Activated CD4-positive, alpha-beta T cell treated with anti-CD3 and anti-CD28 coated beads, Interleukin-2, amount 10 ng/mL, durations not matched to agents 7 days and 5 days (primary cell): Measurements from ENCODE around the gene GPR15LG. TPM values are rescaled to one million over a fixed set of nuclear protein-coding genes. Genes with fewer than 3 reads are reported as not detected.

ENCODE experiments used
- CTCF ChIA-PET: fragments of 350-600 bp; sonication (Branson Sonifier 250); formaldehyde crosslinking; loops from one replicate; lab custom pipeline; 2021; ENCODE audit warnings: antibody characterized with exemption; lab: Charles Lee
- POLR2A ChIA-PET: fragments of 350-600 bp; sonication (Branson Sonifier 250); formaldehyde crosslinking; loops from one replicate; lab custom pipeline; 2021; ENCODE audit warnings: antibody characterized with exemption; lab: Charles Lee
- DNase-seq: peaks from one replicate; pipeline ENCODE4 v3.0.0-alpha.2; 2020
- H3K27ac Mint-ChIP-seq: one replicate; pipeline ENCODE4 v1.8.0; 2021; ENCODE audit warnings: mild to moderate bottlenecking, moderate library complexity, mixed read lengths
- H3K27me3 Mint-ChIP-seq: one replicate; pipeline ENCODE4 v1.8.0; 2021; ENCODE audit warnings: mixed read lengths
- H3K36me3 Mint-ChIP-seq: one replicate; pipeline ENCODE4 v1.8.0; 2021; ENCODE audit warnings: low read depth, mixed read lengths
- H3K4me1 Mint-ChIP-seq: one replicate; pipeline ENCODE4 v1.8.0; 2021; ENCODE audit warnings: mixed read lengths
- H3K4me3 Mint-ChIP-seq: one replicate; pipeline ENCODE4 v1.8.0; 2021; ENCODE audit warnings: mild to moderate bottlenecking, moderate library complexity, mixed read lengths
- H3K9me3 Mint-ChIP-seq: one replicate; pipeline ENCODE4 v1.8.0; 2021; ENCODE audit warnings: mixed read lengths
- total RNA-seq, 2 experiments: library from RNA; stranded (reverse); gene quantifications; one replicate each; pipeline ENCODE4 v1.2.3, GENCODE V29; 2021

GPR15LG gene
- total RNA-seq, 2 experiments from 2014 or later: not detected

DNA sequence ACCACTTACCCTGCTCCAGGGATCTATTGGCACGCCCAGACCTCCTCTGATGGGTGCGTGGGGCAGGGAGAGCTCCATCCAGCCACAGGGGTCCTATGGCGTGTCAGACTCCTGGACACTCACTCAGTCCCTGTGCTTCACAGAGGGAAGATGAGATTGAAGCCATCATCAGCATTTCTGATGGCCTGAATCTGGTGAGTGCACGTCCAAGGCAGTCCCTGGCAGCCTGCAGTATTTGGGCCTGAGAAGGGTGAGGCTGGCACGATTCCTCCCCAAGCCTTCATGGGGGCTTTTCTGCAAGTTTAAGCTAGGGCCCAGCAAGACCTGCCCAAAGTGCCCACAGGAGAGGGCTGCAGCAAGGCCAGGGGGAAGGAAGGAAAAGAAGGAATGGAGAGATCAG is 24.0 kb downstream of the GPR15LG start:
- ChIA-PET CTCF (interaction anchor here (1.5 kb wide), 1 partner anchor 49 kb away, joined by 3 read pairs; no protein-coding TSS in a partner anchor), POLR2A (no interaction called here)
- peaks cover 41% of the 10 kb centered on the region for H3K27me3 Mint-ChIP-seq

DNA sequence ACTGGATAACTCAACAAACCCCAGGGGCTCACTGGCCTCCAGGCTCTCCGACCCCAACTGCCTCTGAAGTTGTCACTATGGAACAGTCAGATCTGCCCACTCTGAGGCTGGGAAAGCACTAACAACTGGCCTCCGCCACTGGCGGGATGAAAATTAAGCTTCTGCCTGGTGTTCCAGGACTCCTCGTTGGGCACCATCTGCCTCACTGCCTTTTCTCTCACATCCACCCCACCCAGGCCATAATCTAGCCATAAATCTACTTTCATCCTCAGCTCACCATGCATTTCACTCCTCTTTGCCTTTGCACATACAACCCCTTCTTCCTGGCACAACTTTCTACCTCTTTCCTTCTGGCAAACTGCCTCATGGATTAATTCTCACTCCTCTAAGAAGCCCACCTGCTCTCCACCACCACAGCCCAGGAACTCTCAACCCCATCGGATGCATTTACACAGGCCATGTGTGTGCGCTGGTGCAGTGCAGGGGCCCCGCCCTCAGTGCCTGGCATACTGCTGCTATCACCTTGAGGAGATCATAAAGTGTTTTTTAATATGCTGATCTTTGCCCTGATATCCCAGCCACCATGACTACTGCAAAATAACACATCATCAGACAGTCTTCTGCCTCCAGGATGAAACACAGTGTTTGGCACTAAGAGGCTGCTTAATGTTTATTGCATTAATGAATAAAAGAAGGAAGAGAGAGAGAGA is 24.8 kb downstream of the GPR15LG start:
- H3K4me3 Mint-ChIP-seq: no peak overlapping the region
- POLR2A ChIA-PET: no interaction called here
- CTCF ChIA-PET: interaction anchor here (1.5 kb wide), 1 partner anchor 50 kb away, joined by 3 read pairs; no protein-coding TSS in a partner anchor
- no peak overlapping the region for H3K27ac Mint-ChIP-seq
- no peaks in the 10 kb centered on the region for H3K9me3 Mint-ChIP-seq
- DNase-seq: no peak
- no peaks in the 10 kb centered on the region for H3K36me3 Mint-ChIP-seq
- no peaks in the 10 kb centered on the region for H3K4me1 Mint-ChIP-seq
- H3K27me3 Mint-ChIP-seq: peaks cover 34% of the 10 kb centered on the region

More for the DNA sequence above, 24.0 kb downstream of the GPR15LG start:
- Mint-ChIP-seq H3K4me3 (no peak overlapping the region), H3K4me1 (no peaks in the 10 kb centered on the region), H3K9me3 (no peaks in the 10 kb centered on the region), H3K36me3 (no peaks in the 10 kb centered on the region), H3K27ac (no peak overlapping the region)
- no peak for DNase-seq

DNA sequence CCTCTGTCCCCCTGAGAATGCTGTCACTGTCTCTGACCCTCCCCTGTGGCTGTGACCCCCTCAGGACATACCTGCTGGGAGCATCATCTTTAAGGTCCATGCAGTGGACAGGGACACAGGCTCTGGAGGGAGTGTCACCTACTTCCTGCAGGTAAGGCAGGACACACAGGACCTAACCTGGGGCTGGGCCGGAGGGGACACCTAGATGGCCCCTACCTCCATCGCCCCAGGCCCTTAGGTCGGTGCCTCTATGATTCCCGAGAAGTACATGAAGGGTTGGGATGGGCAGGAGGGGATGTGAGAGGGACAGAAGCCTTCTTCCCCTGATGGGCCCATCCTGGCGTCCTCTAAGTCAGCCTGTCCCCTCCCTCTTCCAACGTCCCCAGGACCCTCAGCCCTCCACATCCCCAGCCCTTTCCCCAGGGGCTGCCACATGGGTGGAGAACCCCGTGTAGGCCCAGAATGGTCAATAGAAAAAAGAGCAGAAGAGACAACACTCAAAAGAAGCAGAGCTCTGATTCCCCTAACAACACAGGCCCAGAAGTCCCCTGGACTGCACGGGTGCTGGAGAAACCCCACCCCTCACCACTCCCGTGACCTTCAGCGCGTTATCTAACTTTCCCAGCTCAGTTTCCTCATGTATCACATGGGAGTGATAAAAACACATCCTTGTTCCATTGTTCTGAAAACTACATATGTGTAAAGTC is 27.1 kb downstream of the GPR15LG start:
- ChIA-PET CTCF (no interaction called here), POLR2A (no interaction called here)
- Mint-ChIP-seq H3K27ac (no peak overlapping the region), H3K9me3 (no peaks in the 10 kb centered on the region), H3K4me1 (peaks cover 2% of the 10 kb centered on the region), H3K36me3 (no peaks in the 10 kb centered on the region), H3K4me3 (no peak overlapping the region), H3K27me3 (peaks cover 17% of the 10 kb centered on the region)
- no peak for DNase-seq

DNA sequence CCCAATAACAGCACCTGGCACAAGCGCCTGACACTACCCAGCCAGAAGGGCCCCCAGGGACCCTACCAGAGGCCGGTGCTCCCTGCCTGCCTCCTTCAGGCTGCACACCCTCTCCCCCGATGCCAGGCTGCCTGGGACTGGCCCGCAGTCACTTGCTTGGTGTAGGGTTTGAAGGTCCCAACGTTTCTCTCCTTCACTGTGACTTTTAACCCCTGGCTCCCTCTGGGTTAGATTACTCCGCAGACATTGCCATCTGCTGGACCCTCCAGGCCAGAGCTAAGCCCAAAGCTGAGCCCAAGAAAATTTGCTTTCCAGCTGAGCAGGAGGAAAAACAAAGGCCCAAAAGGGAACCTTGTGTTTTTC is 27.6 kb downstream of the GPR15LG start:
- POLR2A ChIA-PET: interaction anchor here (0.6 kb wide), 1 partner anchor 65 kb away, joined by 4 read pairs; no protein-coding TSS in a partner anchor
- Mint-ChIP-seq H3K4me1 (peaks cover 2% of the 10 kb centered on the region), H3K36me3 (no peaks in the 10 kb centered on the region), H3K9me3 (no peaks in the 10 kb centered on the region), H3K27me3 (peaks cover 12% of the 10 kb centered on the region), H3K4me3 (no peak overlapping the region), H3K27ac (no peak overlapping the region)
- CTCF ChIA-PET: no interaction called here
- DNase-seq: no peak

DNA sequence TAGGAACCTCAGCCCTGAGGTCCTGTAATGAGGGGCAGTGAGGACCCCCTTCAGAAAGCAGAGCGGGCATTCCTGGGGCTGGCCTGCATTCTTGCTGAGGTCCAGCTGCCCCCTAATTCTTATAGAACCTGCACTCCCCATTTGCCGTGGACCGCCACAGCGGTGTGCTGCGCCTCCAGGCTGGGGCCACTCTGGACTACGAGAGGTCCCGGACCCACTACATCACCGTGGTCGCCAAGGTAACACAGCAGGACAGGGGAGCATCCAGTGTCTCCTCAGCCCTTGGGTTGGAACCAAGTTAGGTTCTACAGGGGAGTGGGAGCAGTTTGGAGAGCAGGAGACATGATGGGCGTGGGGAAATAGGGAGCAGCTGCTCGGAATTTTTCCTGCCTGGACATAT is 28.1 kb downstream of the GPR15LG start:
- Mint-ChIP-seq H3K4me3 (no peak overlapping the region), H3K27ac (no peak overlapping the region), H3K9me3 (no peaks in the 10 kb centered on the region), H3K4me1 (peaks cover 2% of the 10 kb centered on the region), H3K27me3 (peaks cover 8% of the 10 kb centered on the region), H3K36me3 (no peaks in the 10 kb centered on the region)
- ChIA-PET POLR2A (interaction anchor here (0.6 kb wide), 1 partner anchor 65 kb away, joined by 4 read pairs; no protein-coding TSS in a partner anchor), CTCF (no interaction called here)
- no peak for DNase-seq

DNA sequence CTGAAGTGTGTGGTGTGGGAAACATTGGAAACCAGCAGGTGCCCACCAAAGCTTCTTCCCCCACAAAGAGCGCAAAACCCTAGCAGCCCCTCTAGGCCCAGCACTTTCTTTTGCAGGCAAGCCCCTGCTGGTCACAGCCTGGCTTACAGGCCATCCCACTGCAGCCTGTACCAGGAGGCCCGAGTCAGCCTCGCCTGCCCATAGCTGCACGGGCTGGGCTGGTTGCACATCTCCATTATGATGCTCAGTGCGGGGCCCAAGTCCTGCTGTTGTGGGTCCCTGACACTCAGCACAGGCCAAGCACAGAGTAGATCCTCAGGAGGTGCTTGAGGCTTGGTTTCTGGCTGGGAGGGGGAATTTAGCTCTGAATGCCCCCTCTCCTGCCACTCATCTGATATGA is 28.7 kb downstream of the GPR15LG start:
- Mint-ChIP-seq H3K27me3 (peaks cover 12% of the 10 kb centered on the region), H3K27ac (no peak overlapping the region), H3K4me3 (no peak overlapping the region), H3K36me3 (no peaks in the 10 kb centered on the region), H3K9me3 (no peaks in the 10 kb centered on the region), H3K4me1 (peaks cover 2% of the 10 kb centered on the region)
- ChIA-PET POLR2A (no interaction called here), CTCF (interaction anchor here (0.6 to 0.8 kb wide), 3 partner anchors 43 to 1304 kb away, joined by 3 read pairs; no protein-coding TSS in a partner anchor)
- DNase-seq: no peak

DNA sequence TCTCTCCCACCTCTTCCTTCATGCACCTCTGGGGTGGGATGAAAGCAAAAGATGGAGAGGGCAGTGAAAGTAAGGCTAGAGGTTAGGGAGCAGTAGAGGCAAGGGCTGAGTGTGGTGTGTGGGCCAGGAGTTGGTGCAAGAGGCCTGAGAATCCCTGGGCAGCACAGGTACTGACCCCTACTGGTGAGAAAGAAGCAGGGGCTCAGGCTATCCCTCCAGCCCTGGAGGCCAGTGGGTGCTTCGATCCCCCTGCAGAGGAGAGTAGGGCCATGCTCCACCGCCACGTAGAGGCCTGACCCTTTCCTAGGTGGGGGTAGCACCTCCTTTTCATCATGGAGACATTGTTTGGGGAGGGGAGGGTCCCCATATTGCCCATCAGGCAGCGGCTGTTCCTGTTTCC is 30.5 kb downstream of the GPR15LG start:
- H3K36me3 Mint-ChIP-seq: no peaks in the 10 kb centered on the region
- no peak for DNase-seq
- CTCF ChIA-PET: interaction anchor here (1.0 to 1.2 kb wide), 2 partner anchors 47 to 186 kb away, joined by 3 to 4 read pairs; no protein-coding TSS in a partner anchor
- H3K9me3 Mint-ChIP-seq: no peaks in the 10 kb centered on the region
- H3K27ac Mint-ChIP-seq: no peak overlapping the region
- no peak overlapping the region for H3K4me3 Mint-ChIP-seq
- POLR2A ChIA-PET: no interaction called here
- H3K27me3 Mint-ChIP-seq: peaks cover 7% of the 10 kb centered on the region
- H3K4me1 Mint-ChIP-seq: peaks cover 2% of the 10 kb centered on the region

DNA sequence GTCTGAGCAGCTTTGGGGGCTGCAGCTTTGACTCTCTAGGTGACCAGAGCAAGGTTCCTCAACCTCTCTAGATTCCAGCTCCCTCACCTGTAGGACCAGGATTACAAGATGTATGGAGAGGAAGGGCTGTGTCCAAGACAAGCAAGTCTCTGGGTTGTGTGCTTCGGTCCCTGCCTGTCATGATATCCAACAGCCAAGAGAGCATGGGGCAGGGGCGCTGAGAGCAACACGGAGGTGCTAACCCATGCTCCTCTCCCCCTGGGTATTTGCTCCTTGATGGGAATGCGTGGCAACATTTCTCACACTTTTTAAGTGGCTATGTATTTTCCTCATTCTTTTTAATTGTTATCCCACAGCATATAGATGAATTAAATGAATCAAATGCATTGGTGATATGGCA is 31.0 kb downstream of the GPR15LG start:
- CTCF ChIA-PET: interaction anchor here (0.8 to 1.2 kb wide), 3 partner anchors 10 to 60 kb away, joined by 3 to 4 read pairs (median 3); no protein-coding TSS in a partner anchor
- Mint-ChIP-seq H3K27ac (no peak overlapping the region), H3K36me3 (no peaks in the 10 kb centered on the region), H3K4me3 (no peak overlapping the region), H3K27me3 (peaks cover 7% of the 10 kb centered on the region), H3K4me1 (peaks cover 2% of the 10 kb centered on the region), H3K9me3 (no peaks in the 10 kb centered on the region)
- no peak for DNase-seq
- POLR2A ChIA-PET: no interaction called here

DNA sequence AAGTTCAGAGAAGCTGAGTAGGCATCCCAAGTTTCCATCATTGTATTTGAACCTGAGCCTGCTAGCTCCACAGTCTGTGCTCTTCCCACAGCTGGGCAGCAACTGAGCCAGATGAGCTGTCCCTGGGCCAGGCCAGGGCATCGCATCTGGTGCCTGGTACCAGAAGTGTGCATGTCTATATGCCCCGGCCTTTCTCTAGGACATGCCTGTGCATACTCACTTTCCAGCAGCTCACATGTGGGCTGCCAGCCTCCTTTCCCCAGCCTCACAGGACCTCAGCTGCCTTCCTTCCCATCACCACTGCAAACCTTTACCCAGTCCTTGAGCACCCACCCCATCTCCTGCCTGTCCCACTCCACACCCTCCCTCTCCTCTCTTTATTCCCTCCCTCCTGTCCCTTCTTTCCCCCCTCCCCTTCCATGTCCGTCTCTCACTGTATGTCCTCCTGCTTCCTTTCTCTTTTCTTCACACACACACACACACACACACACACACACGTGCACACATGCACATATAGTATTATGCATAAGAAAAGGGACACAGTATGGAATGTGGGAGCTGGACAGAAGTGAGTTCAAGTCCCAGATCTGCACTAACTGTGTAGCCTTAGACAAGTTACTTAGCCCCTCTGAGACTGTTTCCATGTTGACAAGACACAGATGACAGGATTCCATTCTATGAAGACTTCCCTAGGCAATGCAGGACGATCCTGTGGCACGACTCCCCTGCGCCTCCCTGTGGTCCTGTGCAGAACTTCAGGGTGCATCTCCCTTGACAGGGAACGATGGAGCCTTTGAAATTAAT is 31.6 kb downstream of the GPR15LG start:
- POLR2A ChIA-PET: no interaction called here
- peaks cover 7% of the 10 kb centered on the region for H3K27me3 Mint-ChIP-seq
- no peaks in the 10 kb centered on the region for H3K36me3 Mint-ChIP-seq
- H3K9me3 Mint-ChIP-seq: no peaks in the 10 kb centered on the region
- no peak overlapping the region for H3K4me3 Mint-ChIP-seq
- CTCF ChIA-PET: interaction anchor here (0.8 to 1.6 kb wide), 4 partner anchors 9 to 60 kb away, joined by 3 to 8 read pairs (median 4); no protein-coding TSS in a partner anchor
- H3K27ac Mint-ChIP-seq: no peak overlapping the region
- peak; percentile 73 for DNase-seq
- H3K4me1 Mint-ChIP-seq: peaks cover 2% of the 10 kb centered on the region

DNA sequence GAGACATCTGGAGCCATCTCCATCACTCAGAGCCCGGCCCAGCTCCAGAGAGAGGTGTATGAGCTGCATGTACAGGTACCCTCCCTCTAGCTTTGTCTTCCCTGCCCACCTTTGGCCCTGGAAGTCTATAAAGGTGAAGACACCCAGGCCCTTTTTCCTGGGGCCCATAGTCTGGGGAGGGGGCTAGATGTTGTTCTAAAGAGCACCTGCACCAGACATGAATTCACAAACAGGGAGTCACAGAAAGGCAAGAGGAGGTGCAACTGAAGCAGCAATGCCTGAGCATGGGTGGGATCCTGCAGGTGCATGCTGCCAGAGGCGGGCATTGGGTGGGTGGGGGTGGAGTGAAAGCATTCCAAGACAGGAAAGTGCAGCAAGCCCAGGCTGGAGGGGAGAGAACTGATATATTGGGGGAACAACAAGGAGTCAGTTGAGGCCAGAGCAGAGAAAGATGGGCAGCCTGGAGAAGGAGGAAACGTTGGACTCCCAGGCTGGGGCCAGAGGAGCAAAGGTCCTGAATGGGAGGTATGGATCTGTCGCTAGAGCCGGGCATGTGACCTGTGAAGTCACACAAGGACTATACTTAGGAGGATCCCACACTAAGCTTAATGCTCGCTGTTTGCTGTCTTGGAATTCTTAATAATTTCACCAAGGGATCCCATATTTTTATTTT is 32.4 kb downstream of the GPR15LG start:
- peaks cover 7% of the 10 kb centered on the region for H3K27me3 Mint-ChIP-seq
- ChIA-PET POLR2A (no interaction called here), CTCF (interaction anchor here (1.6 kb wide), 1 partner anchor 9 kb away, joined by 8 read pairs; no protein-coding TSS in a partner anchor)
- no peak for DNase-seq
- H3K9me3 Mint-ChIP-seq: no peaks in the 10 kb centered on the region
- H3K27ac Mint-ChIP-seq: no peak overlapping the region
- no peaks in the 10 kb centered on the region for H3K36me3 Mint-ChIP-seq
- peaks cover 2% of the 10 kb centered on the region for H3K4me1 Mint-ChIP-seq
- no peak overlapping the region for H3K4me3 Mint-ChIP-seq

DNA sequence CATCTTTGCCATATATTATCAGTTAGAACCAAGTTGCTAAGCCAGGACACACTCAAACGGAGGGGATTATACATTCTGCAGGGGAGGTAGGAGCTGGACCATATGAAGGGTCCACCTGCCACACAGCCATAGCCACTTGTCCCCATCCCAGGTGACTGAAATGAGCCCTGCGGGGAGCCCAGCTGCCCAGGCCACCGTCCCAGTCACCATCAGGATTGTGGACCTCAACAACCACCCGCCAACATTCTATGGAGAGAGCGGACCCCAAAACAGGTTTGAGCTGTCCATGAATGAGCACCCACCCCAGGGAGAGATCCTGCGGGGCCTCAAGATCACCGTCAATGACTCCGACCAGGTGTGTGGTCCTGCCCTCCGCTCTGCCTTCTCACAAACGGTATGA is 34.4 kb downstream of the GPR15LG start:
- no peaks in the 10 kb centered on the region for H3K9me3 Mint-ChIP-seq
- peaks cover 7% of the 10 kb centered on the region for H3K27me3 Mint-ChIP-seq
- H3K4me3 Mint-ChIP-seq: no peak overlapping the region
- peaks cover 2% of the 10 kb centered on the region for H3K4me1 Mint-ChIP-seq
- no peaks in the 10 kb centered on the region for H3K36me3 Mint-ChIP-seq
- ChIA-PET CTCF (interaction anchor here (0.8 to 1.7 kb wide), 3 partner anchors 15 to 69 kb away, joined by 3 to 6 read pairs (median 3); partner anchors contain the start of gene GHITM), POLR2A (no interaction called here)
- no peak for DNase-seq
- H3K27ac Mint-ChIP-seq: no peak overlapping the region

DNA sequence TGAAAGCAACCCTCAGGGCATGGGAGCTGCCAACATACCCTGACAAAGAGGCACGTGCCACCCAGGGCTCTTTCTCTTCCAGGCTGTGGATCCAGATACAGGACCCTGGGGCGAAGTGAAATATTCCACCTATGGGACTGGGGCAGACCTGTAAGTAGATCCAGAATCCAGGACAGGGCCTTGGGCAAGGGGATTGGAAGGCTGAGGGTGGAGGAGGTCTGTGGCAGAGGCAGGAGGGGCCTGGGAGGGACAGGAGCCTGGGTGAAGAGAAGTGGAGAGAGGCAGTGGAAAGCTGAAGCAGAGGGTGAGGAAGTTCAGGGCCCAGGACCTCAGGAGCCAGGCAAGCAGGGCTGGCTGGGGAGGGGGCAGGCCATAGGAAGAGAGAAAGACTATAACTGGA is 38.0 kb downstream of the GPR15LG start:
- POLR2A ChIA-PET: no interaction called here
- CTCF ChIA-PET: interaction anchor here (2.6 kb wide), 1 partner anchor 64 kb away, joined by 7 read pairs; no protein-coding TSS in a partner anchor
- H3K4me1 Mint-ChIP-seq: no peaks in the 10 kb centered on the region
- H3K4me3 Mint-ChIP-seq: no peak overlapping the region
- no peaks in the 10 kb centered on the region for H3K36me3 Mint-ChIP-seq
- H3K27me3 Mint-ChIP-seq: peaks cover 7% of the 10 kb centered on the region
- no peak for DNase-seq
- H3K27ac Mint-ChIP-seq: no peak overlapping the region
- no peaks in the 10 kb centered on the region for H3K9me3 Mint-ChIP-seq
